ENCODE results near the gene UHRF2.

DNA sequence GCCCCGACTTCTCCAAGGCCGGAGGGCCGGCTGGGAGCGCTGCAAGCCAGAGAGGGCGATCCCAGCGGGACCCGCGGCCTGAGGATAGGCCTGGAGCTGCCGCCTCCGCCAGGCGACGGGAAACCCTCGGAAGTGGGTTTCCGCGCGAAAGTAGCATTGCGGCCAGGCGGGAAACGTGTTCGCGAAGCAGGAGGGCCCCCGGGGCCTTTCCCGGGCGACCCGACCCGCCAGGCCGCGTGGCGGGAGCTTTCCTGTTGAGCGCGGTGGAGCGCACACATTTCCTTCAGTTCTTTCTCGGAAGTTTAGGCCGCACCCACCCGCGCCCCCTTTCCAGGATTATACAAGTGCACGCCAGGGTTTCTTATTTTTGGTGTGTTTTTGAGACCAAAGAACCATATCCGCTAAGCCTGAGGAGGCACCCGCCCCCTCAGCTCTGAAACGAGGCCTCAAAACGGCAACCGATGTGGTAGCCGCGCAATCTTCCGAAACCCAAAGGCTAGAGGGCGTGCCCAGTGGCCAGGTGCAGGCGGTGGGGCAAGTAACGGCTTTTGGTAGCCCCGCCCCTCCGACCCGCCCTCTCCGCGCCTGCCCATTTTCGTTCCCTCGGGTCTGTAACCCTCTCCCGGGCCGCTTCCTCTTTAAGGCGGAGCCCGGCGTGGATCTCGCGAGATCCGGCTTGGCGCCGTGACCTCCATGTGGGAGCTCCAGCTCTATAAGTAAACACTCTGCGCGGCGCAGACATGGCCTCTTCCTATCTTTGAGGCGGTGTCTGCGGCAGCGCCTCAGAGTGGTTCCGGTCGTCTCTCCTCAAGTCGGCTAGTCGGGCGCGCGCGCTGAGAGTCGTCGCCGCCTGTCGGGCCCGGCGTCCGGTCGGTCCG, at the start of gene UHRF2:
- TF ChIP-seq, protein P1, sequence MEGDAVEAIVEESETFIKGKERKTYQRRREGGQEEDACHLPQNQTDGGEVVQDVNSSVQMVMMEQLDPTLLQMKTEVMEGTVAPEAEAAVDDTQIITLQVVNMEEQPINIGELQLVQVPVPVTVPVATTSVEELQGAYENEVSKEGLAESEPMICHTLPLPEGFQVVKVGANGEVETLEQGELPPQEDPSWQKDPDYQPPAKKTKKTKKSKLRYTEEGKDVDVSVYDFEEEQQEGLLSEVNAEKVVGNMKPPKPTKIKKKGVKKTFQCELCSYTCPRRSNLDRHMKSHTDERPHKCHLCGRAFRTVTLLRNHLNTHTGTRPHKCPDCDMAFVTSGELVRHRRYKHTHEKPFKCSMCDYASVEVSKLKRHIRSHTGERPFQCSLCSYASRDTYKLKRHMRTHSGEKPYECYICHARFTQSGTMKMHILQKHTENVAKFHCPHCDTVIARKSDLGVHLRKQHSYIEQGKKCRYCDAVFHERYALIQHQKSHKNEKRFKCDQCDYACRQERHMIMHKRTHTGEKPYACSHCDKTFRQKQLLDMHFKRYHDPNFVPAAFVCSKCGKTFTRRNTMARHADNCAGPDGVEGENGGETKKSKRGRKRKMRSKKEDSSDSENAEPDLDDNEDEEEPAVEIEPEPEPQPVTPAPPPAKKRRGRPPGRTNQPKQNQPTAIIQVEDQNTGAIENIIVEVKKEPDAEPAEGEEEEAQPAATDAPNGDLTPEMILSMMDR (IDR thresholded peaks at IDR 0.05 in 2 of 3, conservative IDR thresholded peaks at IDR 0.05 in 1 of 3; ENCODE audit: insufficient read depth in 2 of 3, low read depth in 1 of 3, low read length in 3 of 3) = peak in 1 of 3 experiments; percentile 34; a peak in 2 of 6 replicates
- TF ChIP-seq ZNF384 (IDR thresholded peaks at IDR 0.05; ENCODE audit: low read depth, low read length) = no peak
